HepG2 (cell line): ENCODE data around the gene MEIOC. TPM values are rescaled to one million over a fixed set of nuclear protein-coding genes. Genes with fewer than 3 reads are reported as not detected.
A peak's percentile ranks its signal among the peaks of the same experiment; 100 is the strongest.

Experiments
- ATRX ChIP-seq: sonication (generic); formaldehyde crosslinking; IDR thresholded peaks from 2 replicates; pipeline ENCODE4 v1.4.0; 2020; ENCODE audit warnings: missing genetic modification reagents, borderline replicate concordance
- CCDC6 ChIP-seq: sonication (generic); formaldehyde crosslinking; IDR thresholded peaks from 2 replicates; pipeline ENCODE4 v1.8.1; 2022; ENCODE audit warnings: mild to moderate bottlenecking, missing genetic modification reagents, moderate library complexity
- CEBPZ ChIP-seq: IDR thresholded peaks from 2 replicates; pipeline ENCODE4 v1.6.1; 2012; ENCODE audit warnings: low read length, improper control_type of control experiment
- DZIP1 ChIP-seq: sonication (generic); formaldehyde crosslinking; IDR thresholded peaks from 2 replicates; pipeline ENCODE4 v1.5.0; 2020; ENCODE audit warnings: mild to moderate bottlenecking, missing genetic modification reagents
- EEA1 ChIP-seq: sonication (generic); formaldehyde crosslinking; IDR thresholded peaks from 2 replicates; pipeline ENCODE4 v1.5.1; 2020; ENCODE audit warnings: mild to moderate bottlenecking, missing genetic modification reagents, borderline replicate concordance
- FOXP4 ChIP-seq: sonication (generic); formaldehyde crosslinking; IDR thresholded peaks from 2 replicates; pipeline ENCODE4 v1.4.0; 2020; ENCODE audit warnings: missing genetic modification reagents
- KDM5B ChIP-seq: sonication (generic); formaldehyde crosslinking; IDR thresholded peaks from 2 replicates; pipeline ENCODE4 v1.4.0; 2020; ENCODE audit warnings: missing genetic modification reagents, mild to moderate bottlenecking, borderline replicate concordance
- KMT2B ChIP-seq: IDR thresholded peaks from 2 replicates; pipeline ENCODE4 v1.6.1; 2016; ENCODE audit warnings: missing genetic modification reagents, missing compliant biosample characterization
- NR2C2 ChIP-seq: sonication (generic); formaldehyde crosslinking; IDR thresholded peaks from 2 replicates; pipeline ENCODE4 v1.4.0; 2020; ENCODE audit warnings: missing genetic modification reagents, mild to moderate bottlenecking, moderate library complexity, borderline replicate concordance
- ONECUT2 ChIP-seq: sonication (generic); formaldehyde crosslinking; IDR thresholded peaks from 2 replicates; pipeline ENCODE4 v1.4.0; 2020; ENCODE audit warnings: missing genetic modification reagents
- POLR2AphosphoS5 ChIP-seq: IDR thresholded peaks from 2 replicates; pipeline ENCODE4 v1.6.1; 2012; ENCODE audit warnings: low read depth, low read length
- RELA ChIP-seq: sonication (generic); formaldehyde crosslinking; IDR thresholded peaks from 2 replicates; pipeline ENCODE4 v1.4.0; 2020; ENCODE audit warnings: missing genetic modification reagents
- RFX3 ChIP-seq: IDR thresholded peaks from 2 replicates; pipeline ENCODE4 v1.6.1; 2016; ENCODE audit warnings: missing biosample characterization, missing genetic modification reagents
- RFXANK ChIP-seq: IDR thresholded peaks from 2 replicates; pipeline ENCODE4 v1.6.1; 2016
- STAG1 ChIP-seq: sonication (generic); formaldehyde crosslinking; IDR thresholded peaks from 2 replicates; pipeline ENCODE4 v1.4.0; 2020; ENCODE audit warnings: missing genetic modification reagents
- ZBTB20 ChIP-seq: sonication (generic); formaldehyde crosslinking; IDR thresholded peaks from 2 replicates; pipeline ENCODE4 v1.8.1; 2023; ENCODE audit warnings: missing genetic modification reagents, low read depth, mild to moderate bottlenecking, borderline replicate concordance
- ZFYVE20 ChIP-seq: sonication (generic); formaldehyde crosslinking; IDR thresholded peaks from 2 replicates; pipeline ENCODE4 v1.8.0; 2023; ENCODE audit warnings: low read depth, mild to moderate bottlenecking, moderate library complexity, missing genetic modification reagents, borderline replicate concordance
- ZNF121 ChIP-seq: sonication (generic); formaldehyde crosslinking; IDR thresholded peaks from 2 replicates; pipeline ENCODE4 v1.5.0; 2020; ENCODE audit warnings: mild to moderate bottlenecking, missing genetic modification reagents
- ZNF225 ChIP-seq: sonication (generic); formaldehyde crosslinking; IDR thresholded peaks from 2 replicates; pipeline ENCODE4 v1.4.0; 2020; ENCODE audit warnings: mild to moderate bottlenecking, missing genetic modification reagents
- ZNF317 ChIP-seq: sonication (generic); formaldehyde crosslinking; IDR thresholded peaks from 2 replicates; pipeline ENCODE4 v1.5.0; 2020; ENCODE audit warnings: mild to moderate bottlenecking, missing genetic modification reagents
- ZNF362 ChIP-seq: sonication (generic); formaldehyde crosslinking; IDR thresholded peaks from 2 replicates; pipeline ENCODE4 v1.4.0; 2020; ENCODE audit warnings: missing genetic modification reagents, mild to moderate bottlenecking, borderline replicate concordance
- polyA plus RNA-seq, 8 experiments: library from polyadenylated mRNA; depleted of rRNA in 3 of 8; stranded (reverse) in 7 of 8; unstranded in 1 of 8; fragments of >200 nt; fragmentation: Illumina TruSeq in 4 of 8; extraction: Trizol in 4 of 8; gene quantifications; 2 replicates each; pipeline versions ENCODE4 v1.2.1 to v1.2.3, GENCODE V29; 2011 to 2016; ENCODE audit warnings: low read depth in 4 of 8, missing spikeins in 1 of 8, mixed read lengths in 1 of 8; ENCODE audit not compliant: insufficient read depth in 1 of 8
- total RNA-seq, 5 experiments: library from RNA; depleted of rRNA; stranded (reverse); fragments of >200 nt; fragmentation: Illumina TruSeq; extraction: Trizol; gene quantifications; 2 replicates each; pipeline ENCODE4 v1.2.3, GENCODE V29; 2016; ENCODE audit warnings: low read depth in 1 of 5

The MEIOC gene
- total and polyA plus RNA-seq, 2 of the 13 experiments (the other 11 are each of a cell fraction or from before 2014, with no cell fraction given) = 0.04 to 0.15 TPM

GRCh38 chr17:44708401-44709263, 52.4 kb downstream of the MEIOC start, which contains the start of gene DBF4B (continued):
- TF ChIP-seq DZIP1 (no peak), ATRX (CRISPR knock-in tag) (no peak), ZBTB20 (CRISPR knock-in tag) (peak; percentile 67), ZFYVE20 (CRISPR knock-in tag) (no peak), KMT2B (CRISPR knock-in tag) (peak; percentile 97), RFXANK (CRISPR knock-in tag) (no peak), ZNF121 (CRISPR knock-in tag) (no peak), NR2C2 (CRISPR knock-in tag) (peak; percentile 77), ZNF225 (peak; percentile 58; the same call in 1 of the 2 replicates), POLR2AphosphoS5 (peak; percentile 91), RELA (CRISPR knock-in tag) (no peak), KDM5B (peak; percentile 90), CCDC6 (CRISPR knock-in tag) (peak; percentile 87), ZNF362 (CRISPR knock-in tag) (peak; percentile 45; the same call in 1 of the 2 replicates), CEBPZ (no peak), STAG1 (CRISPR knock-in tag) (no peak), ONECUT2 (CRISPR knock-in tag) (no peak), FOXP4 (CRISPR knock-in tag) (peak; percentile 15; the same call in 1 of the 2 replicates), EEA1 (CRISPR knock-in tag) (no peak), ZNF317 (CRISPR knock-in tag) (peak; percentile 86; the same call in 1 of the 2 replicates), RFX3 (CRISPR knock-in tag) (0 out of 2 replicates have a peak, but pooled peaks have one; percentile 21)
